ENCODE results near the gene NLRP11.

Gene NLRP11

DNA sequence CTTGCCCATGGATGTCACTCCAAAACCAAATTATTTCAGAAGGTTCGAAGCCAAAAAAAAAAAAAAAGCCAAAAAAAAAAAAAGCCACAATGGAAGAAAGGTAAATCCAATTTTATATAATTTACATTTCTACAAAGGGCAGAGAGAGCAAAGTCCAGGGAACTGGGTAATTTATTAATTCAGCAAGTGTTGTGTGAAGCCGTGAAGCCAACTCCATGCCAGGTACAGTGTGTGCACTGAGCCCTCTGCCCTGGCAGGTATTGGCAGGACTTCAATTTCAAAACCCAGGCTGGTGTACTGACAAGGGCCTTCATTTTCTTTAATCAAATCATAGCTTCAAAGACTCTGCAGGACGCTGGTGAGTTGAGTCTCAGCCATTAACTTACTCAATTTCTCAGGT, 78.4 kb downstream of the NLRP11 start:
- no peaks in the 10 kb centered on the region for H3K36me3 Mint-ChIP-seq (ENCODE audit: low read depth)
- TF ChIP-seq, protein P1, sequence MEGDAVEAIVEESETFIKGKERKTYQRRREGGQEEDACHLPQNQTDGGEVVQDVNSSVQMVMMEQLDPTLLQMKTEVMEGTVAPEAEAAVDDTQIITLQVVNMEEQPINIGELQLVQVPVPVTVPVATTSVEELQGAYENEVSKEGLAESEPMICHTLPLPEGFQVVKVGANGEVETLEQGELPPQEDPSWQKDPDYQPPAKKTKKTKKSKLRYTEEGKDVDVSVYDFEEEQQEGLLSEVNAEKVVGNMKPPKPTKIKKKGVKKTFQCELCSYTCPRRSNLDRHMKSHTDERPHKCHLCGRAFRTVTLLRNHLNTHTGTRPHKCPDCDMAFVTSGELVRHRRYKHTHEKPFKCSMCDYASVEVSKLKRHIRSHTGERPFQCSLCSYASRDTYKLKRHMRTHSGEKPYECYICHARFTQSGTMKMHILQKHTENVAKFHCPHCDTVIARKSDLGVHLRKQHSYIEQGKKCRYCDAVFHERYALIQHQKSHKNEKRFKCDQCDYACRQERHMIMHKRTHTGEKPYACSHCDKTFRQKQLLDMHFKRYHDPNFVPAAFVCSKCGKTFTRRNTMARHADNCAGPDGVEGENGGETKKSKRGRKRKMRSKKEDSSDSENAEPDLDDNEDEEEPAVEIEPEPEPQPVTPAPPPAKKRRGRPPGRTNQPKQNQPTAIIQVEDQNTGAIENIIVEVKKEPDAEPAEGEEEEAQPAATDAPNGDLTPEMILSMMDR (IDR thresholded peaks at IDR 0.05; ENCODE audit: unreplicated experiment in 3 of 3) = no peak
- peaks cover 33% of the 10 kb centered on the region for H3K9me3 Mint-ChIP-seq
- H3K4me1 Mint-ChIP-seq = no peaks in the 10 kb centered on the region
- H3K27ac Mint-ChIP-seq = no peak overlapping the region
- H3K4me3 Mint-ChIP-seq = no peak overlapping the region
- no peaks in the 10 kb centered on the region for H3K27me3 Mint-ChIP-seq (ENCODE audit: low read depth)

DNA sequence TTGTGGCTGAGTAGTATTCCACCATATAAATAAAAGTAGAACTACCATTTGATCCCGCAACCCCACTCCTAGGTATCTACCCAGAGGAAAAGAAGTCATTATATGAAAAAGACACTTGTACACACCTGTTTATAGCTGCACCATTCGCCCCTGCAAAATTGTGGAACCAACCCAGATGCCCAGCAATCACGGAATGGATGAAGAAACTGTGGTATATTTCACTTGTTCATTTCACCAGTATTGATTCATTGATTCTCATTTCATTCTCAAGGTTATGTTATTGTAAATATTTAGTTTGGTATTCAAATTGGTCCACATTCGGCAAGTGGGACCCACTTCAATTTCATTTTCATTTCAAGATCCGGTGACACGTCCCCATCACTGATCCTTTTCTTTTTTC, 81.1 kb downstream of the NLRP11 start:
- TF ChIP-seq, protein P1 (IDR thresholded peaks at IDR 0.05; ENCODE audit: unreplicated experiment in 3 of 3) = no peak
- H3K36me3 Mint-ChIP-seq (ENCODE audit: low read depth) = no peaks in the 10 kb centered on the region
- no peak overlapping the region for H3K4me3 Mint-ChIP-seq
- H3K27me3 Mint-ChIP-seq (ENCODE audit: low read depth) = no peaks in the 10 kb centered on the region
- peaks cover 30% of the 10 kb centered on the region for H3K9me3 Mint-ChIP-seq
- H3K27ac Mint-ChIP-seq = no peak overlapping the region
- H3K4me1 Mint-ChIP-seq = no peaks in the 10 kb centered on the region

DNA sequence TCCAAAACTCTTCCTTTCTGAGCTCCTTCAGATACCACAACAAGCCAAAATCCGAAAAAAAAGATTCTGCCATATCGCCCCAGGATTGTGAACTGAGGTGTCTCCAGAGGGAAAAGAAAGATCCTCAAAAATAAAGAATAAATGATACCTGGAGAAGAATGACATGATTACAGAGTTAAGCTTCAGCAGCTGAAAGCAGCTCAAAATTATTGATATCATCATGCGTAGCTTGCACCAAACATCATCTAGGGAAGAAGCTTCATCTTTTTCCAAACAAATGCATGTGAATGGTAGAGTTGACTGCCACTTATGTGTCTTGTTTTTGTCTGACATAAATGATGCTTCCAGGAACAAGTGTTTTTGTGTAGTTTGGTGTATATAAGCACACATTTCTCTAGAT, 93.5 kb downstream of the NLRP11 start, which contains the start of gene NLRP9:
Gene NLRP9, minus strand, starts transcription at position 101 of the 400 bp plus-strand sequence. Its CDS starts 28 bp downstream, at position 73.
- Mint-ChIP-seq H3K9me3 (peaks cover 19% of the 10 kb centered on the region), H3K36me3 (ENCODE audit: low read depth) (no peaks in the 10 kb centered on the region), H3K27me3 (ENCODE audit: low read depth) (no peaks in the 10 kb centered on the region), H3K4me3 (no peak within 1 kb of the TSS), H3K27ac (no peak within 1 kb of the TSS), H3K4me1 (no peaks in the 10 kb centered on the region)
- TF ChIP-seq, protein P1 (IDR thresholded peaks at IDR 0.05; ENCODE audit: unreplicated experiment in 3 of 3) = no peak

All from nephron (organoid).